GM18868 (cell line): ENCODE measurements around the gene TAF1D.

Experiments
- ATAC-seq: cut with Tn5 transposase; IDR thresholded peaks from one replicate; pipeline ENCODE4 v1.9.1; 2021; ENCODE audit warnings: mild to moderate bottlenecking, moderate library complexity; ENCODE audit not compliant: unreplicated experiment

TAF1D gene

DNA sequence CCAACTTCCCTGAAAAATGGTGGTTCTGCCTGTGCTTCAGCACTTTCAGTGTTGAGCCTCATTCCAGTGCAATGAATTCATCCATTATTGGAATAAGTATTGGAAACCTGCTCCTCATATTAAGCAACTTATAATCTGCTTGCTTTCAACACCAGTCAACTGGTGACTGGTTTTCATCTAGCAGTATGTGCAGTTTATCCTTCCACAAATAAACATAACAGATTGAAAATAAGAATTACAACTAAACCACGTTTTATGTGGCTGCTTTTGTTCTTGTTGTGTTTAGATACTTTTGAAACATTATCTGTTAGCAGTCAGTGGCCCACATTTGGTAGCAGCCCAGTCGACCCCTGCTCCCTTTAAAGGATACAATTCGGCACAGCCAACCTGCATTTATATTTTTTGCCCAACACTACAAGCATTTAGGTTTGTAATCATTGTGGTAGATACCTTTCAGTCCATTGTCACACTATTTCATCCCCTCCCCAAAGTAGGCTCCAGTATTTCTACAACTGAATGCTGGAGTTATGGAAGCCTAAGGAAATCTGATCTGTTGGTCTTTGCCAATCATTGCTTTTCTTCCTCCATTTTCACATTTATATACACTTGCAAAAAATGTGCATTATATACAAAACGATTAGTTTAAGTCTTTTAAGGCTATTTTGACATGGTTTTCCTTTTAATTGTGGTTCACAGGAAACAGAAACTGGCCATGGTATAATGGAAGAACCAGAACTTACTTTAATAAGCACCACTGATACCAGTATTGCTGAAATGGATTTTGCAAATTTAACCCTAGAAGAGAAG is 13.1 kb downstream of the TAF1D start:
- ATAC-seq, result no peak

DNA sequence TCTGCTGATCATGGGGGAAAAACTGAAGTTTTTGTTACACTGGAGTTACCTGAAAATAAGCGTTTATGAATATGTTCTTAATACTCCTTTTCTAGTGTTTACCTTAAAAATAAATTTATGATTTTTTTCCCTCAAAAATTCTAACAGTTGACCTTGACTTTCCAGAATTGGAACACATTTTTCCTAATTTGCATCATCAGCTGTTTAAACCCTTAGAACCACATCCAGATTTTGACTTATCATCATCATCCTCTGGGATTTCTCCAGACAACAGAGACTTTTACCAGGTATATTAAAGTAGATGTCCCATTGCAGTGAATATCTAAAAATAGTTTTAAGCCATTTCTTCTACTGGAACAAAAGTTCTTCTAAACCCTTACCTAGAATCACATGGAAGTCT is 17.2 kb downstream of the TAF1D start:
- ATAC-seq, result no peak

DNA sequence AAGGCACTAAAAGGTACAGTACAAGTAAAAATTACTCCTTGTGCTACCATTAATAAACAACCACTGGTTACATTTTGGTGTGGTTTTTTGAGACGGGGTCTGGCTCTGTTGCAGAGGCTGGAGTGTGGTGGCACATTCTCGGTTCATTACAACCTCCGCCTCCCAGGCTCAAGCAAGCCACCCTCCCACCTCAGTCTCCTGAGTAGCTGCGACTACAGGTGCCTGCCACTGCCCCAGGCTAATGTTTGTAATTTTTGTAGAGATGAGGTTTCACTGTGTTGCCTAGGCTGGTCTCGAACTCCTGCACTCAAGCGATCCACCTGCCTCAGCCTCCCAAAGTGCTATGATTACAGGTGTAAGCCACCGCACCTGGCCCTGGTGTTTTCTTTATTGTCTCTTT is 20.8 kb downstream of the TAF1D start:
- no peak for ATAC-seq

DNA sequence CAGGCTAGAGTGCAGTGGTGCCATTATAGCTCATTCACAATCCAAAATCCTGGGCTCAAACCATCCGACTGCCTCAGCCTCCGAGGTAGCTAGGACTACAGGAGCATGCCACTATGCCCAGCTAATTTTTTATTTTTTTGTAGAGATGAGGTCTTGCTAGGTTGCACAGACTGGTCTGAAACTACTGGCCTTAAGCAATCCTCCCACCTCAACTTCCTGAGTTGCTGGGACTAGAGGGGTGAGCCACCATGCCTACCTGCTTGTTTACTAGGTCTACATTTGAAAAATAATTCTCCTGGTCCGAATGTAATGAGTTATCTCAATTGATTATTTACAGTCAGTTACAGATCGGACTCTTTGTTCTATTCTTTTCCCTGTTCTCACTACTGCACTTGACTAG is 22.0 kb downstream of the TAF1D start:
- no peak for ATAC-seq

DNA sequence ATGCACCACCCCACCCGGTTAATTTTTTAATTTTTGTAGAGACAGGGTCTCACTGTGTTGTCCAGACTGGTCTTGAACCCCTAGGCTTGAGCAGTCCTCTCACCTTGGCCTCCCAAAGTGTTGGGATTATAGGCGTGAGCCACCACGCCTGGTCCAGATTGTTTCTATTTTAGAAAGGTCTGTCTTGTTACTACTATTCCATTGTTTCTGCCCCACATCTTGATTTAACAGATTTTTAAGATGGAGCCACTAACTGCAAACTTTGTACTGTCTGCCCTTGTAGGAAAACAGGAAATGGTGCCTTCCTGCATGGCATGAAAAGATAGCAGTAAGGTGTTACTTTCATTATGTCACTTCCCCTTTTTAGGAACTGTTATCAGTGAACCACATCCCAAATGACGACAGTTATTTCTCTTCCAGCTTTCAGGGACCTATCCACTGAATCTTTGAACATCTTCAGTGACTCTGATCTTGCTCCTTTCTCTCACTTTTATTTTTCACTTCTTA is 23.2 kb downstream of the TAF1D start:
- peak; percentile 95 for ATAC-seq

DNA sequence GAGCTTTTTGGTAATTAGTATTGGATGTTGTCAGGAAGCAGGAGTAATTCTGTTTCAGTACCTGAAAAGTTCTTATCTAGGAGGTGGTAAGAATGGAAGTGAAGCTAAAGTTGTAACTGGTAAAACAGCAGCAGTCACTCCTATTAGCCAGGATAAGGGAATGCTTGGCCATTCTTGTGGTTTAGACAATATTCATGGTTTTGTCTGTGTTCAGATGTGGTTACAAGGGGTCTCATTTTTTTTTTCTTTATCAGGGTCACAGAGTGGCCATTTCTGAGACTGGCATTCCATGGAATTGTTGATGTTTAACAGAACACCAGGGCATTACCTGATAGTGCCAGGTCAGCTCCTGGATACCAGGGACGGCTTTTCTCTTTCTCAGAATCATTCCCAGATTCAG is 23.8 kb downstream of the TAF1D start:
- ATAC-seq, result no peak

DNA sequence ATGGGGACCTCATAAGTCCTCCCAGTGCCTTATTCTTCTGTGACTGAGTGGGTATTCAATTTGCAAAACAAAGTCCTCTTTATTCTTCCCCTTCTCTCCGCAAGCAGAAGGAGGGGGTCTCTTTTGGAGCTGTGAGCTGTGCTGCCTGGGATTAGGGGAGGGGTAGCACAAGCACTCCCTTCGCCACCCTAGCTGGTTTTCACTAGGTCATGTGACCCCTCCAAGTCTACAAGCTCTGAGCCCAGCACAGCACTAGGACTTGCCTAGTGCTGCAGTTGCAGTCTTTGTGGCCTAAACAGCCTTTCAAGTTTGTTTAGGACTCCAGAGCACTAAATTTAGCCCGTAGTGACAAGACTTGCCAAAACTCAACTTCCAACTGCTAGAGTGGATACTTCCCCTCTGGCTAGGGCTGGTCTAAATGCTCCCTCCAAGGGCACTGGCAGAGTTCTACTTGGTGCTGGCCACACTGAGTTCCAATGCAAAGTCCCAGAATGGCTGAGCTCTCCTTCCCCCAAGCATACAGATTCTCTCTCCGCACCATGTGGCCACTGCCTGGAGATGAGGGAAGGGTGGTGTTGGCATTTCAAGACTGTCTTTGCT is 25.4 kb downstream of the TAF1D start:
- no peak for ATAC-seq

DNA sequence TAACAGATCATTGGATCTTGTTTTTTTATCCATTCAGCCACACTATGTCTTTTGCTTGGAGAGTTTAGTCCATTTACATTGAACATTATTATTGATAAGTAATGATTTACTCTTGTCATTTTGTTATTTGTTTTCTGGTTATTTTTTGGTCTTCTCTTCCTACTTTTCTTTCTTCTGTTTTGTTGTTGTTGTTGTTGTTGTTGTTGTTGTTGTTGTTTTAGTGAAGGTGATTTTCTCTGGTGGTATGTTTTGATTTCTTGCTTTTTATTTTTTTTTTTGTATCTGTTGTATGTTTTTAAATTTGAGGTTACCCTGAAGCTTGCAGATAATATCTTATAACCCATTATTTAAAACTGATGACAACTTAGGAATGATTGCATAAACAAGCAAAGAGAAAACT is 28.6 kb downstream of the TAF1D start:
- no peak for ATAC-seq

DNA sequence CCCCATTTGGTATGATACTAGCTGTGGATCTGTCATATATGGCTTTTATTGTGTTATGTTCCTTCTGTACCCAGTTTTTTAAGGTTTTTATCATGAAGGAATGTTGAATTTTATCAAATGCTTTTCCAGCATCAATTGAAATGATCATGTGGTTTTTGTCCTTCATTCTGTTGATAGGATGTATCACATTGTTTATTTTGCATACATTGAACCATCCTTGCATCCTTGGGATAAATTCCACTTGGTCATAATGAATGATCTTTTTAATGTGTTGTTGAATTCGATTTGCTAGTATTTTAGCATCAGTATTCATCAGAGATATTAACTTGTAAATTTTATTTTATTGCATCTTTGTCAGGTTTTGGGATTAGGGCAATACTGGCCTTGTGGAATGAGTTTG is 31.1 kb downstream of the TAF1D start:
- ATAC-seq, result no peak

DNA sequence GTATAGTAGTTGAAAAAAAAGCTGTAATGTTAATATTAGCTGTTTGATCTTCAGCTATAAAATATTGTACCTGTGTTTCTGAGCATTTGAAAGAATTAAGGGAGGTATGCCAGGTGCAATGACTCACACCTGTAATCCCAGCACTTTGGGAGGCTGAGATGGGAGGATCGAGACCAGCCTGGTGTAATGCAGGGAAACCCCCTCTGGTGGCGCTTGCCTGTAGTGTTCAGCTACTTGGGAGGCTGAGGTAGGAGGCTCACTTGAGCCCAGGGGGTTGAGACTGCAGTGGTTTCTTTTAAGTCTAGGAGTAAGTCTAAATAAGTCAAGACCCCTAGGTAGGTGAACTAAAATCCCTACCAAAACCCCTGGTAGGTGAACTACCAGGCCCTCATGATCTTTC is 37.1 kb downstream of the TAF1D start:
- ATAC-seq, result no peak

DNA sequence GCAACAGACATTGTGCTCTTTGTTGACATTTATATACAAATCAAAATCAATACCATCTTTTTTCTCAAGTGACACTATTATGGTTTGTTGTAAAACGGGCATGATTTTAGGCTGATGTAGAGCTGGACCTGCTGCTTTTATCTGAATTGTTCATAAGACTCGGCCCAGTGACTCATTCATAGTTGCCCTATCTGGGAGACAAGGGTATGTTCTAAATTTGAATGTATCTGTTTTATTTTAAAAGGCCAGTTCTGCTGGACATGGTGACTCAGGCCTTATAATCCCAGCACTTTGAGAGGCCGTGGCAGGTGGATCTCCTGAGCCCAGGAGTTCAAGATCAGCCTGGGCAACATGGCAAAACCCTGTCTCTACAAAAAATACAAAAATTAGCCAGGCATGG is 40.5 kb downstream of the TAF1D start:
- no peak for ATAC-seq

DNA sequence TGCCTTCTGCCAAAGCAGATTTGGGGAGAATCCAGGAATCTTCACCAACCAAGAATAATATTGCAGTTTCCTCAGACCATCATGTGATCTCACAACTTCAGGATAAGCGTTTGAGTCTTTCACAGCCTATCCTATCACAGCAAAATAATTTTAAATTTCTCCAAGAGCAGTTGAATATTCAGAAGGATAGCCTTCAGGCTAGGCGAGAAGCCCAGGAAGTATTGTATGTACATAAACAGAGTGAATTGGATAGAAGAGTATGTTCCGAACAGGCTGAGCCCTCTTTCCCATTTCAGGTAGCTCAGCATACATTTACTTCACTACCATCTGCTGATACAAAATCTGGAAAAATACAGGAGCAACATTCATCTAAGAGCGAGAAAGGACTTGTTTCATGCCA is 43.7 kb downstream of the TAF1D start:
- no peak for ATAC-seq

DNA sequence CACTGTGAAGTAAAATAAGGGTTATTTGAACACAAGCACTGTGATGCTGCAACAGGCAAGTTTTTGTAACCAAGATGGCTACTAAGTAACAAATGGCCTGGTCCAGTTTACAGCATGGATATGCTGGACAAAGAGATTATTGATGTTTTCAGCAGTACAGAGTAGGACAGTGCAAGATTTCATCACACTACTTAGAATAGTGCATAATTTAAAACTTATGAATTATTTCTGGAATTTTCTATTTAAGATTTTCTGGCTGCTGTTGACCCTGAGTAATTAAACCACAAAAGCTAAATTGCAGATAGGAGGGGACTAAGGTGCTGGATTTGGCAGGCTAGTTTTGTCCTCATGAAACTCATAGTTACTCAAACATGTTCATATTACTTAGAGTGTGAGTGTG is 46.7 kb downstream of the TAF1D start:
- no peak for ATAC-seq

DNA sequence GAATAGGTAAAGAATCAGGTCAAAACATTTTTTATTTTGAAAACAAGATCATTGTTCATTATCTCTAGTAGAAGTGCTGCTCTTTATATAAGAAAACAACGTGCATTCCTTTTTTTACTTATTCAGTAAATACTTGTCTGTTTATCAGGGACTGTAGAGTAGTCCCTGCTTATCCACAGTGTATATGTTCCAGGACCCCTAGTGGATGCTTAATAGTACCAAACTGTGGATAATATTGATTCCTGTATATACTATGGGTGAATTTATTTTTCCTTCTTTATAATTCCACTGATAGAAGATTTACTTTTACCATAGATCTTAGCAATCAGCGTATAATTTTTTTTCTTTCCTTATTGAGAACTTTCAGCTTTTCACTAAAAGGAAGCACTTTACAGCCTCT is 47.2 kb downstream of the TAF1D start:
- no peak for ATAC-seq

DNA sequence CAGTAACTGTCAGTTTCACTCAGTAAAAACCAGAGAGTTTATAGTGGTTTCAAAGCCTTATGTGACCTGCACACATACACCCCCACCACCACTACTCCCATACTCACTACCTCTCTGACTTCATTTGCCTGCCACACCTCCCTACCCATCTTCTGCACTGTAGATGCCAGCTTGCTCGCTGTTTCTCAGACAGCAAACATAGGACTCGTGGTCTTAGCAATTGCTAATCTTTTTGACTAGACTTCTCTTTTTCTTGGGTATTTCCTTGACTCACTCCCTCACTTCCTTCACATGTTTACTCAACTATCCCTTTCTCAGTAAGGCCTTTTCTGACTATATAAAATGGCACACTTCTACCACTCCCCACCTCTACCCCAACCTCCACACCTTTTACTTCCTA is 52.1 kb downstream of the TAF1D start:
- ATAC-seq, result peak; percentile 89

DNA sequence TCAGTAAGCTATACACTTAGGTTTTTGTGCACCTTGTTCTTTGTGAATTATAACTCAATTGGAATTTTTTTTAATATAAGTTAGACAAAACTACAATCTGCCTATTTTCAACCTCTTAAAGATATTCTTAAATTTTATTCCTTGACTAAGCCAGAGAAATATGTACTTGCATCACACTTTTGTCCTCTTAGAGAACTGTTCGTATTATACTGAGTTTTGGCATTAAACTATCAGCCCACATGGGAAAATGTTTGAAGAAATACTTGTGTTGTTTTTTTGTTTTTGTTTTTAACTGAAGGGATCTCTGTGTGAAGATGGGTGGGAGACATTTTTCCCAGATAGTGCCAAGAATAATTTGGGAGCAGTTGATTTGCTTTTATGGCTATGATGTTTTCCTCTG is 54.5 kb downstream of the TAF1D start:
- ATAC-seq, result no peak

DNA sequence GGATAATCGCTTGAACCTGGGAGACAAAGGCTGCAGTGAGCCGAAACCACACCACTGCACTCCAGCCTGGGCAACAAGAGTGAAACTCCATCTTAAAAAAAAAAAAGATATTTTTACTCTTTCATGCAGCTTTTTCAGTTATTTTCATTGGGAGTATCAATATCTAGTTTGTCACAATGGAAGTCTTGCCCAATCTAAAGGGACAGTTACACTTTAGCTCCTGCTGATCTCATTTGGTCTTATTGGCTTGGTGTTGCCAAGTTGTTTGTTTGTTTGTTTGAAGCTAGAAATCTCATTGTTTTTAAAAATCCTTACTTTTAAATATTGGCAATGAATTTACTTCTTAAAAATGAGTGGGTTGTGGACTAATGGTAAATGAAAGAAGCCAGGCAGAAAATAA is 55.1 kb downstream of the TAF1D start:
- no peak for ATAC-seq
